Mesenchymal stem cell (in vitro differentiated cells and primary cell): ENCODE measurements around the gene EYA4.

ENCODE experiments used
- DNase-seq: peaks from one replicate; pipeline ENCODE4 v3.0.0-alpha.2; 2013
- H2AFZ ChIP-seq: one replicate; pipeline ENCODE4 v1.6.1; 2013; ENCODE audit warnings: low read depth, mild to moderate bottlenecking, control low read depth, inconsistent platforms, low read length, moderate library complexity
- H2AK5ac ChIP-seq: 2 replicates; pipeline ENCODE4 v1.6.1; 2013; ENCODE audit warnings: low read length, moderate library complexity, mild to moderate bottlenecking, inconsistent platforms; ENCODE audit not compliant: severe bottlenecking
- H2BK120ac ChIP-seq: one replicate; pipeline ENCODE4 v1.6.1; 2013; ENCODE audit warnings: low read depth, mild to moderate bottlenecking, inconsistent platforms, low read length, moderate library complexity
- H2BK12ac ChIP-seq, 2 experiments: one replicate each; pipeline ENCODE4 v1.6.1; 2013; ENCODE audit warnings: inconsistent platforms in 2 of 2, low read length in 2 of 2, mild to moderate bottlenecking in 2 of 2, moderate library complexity in 2 of 2, control low read depth in 1 of 2
- H2BK15ac ChIP-seq: one replicate; pipeline ENCODE4 v1.6.1; 2013; ENCODE audit warnings: mild to moderate bottlenecking, low read depth, inconsistent platforms; ENCODE audit not compliant: poor library complexity, severe bottlenecking
- H2BK5ac ChIP-seq: 2 replicates; pipeline ENCODE4 v1.6.1; 2013; ENCODE audit warnings: low read depth, mild to moderate bottlenecking, low read length, control low read depth, inconsistent platforms; ENCODE audit not compliant: poor library complexity, severe bottlenecking
- H3K14ac ChIP-seq, 2 experiments: one replicate each; pipeline ENCODE4 v1.6.1; 2013; ENCODE audit warnings: inconsistent platforms in 2 of 2, low read length in 2 of 2, control low read depth in 1 of 2, mild to moderate bottlenecking in 1 of 2, moderate library complexity in 1 of 2
- H3K18ac ChIP-seq, 2 experiments: one replicate each; pipeline ENCODE4 v1.6.1; 2013; ENCODE audit warnings: inconsistent platforms in 2 of 2, low read length in 2 of 2, control low read depth in 1 of 2, low read depth in 1 of 2, mild to moderate bottlenecking in 1 of 2
- H3K23ac ChIP-seq, 2 experiments: one replicate each; pipeline ENCODE4 v1.6.1; 2013; ENCODE audit warnings: inconsistent platforms in 2 of 2, low read length in 2 of 2, mild to moderate bottlenecking in 2 of 2, moderate library complexity in 2 of 2, control low read depth in 1 of 2
- H3K27ac ChIP-seq: 2 replicates; pipeline ENCODE4 v1.5.1; 2013; ENCODE audit warnings: mild to moderate bottlenecking, moderate library complexity, low read length, control low read depth, inconsistent platforms; ENCODE audit not compliant: poor library complexity, severe bottlenecking
- H3K27me3 ChIP-seq, 2 experiments: 2 replicates each; pipeline versions ENCODE4 v1.6.1 to v1.7.0; 2013; ENCODE audit warnings: low read length in 2 of 2, mild to moderate bottlenecking in 2 of 2, moderate library complexity in 2 of 2, control low read depth in 1 of 2, inconsistent platforms in 1 of 2; ENCODE audit not compliant: control insufficient read depth in 1 of 2, insufficient read depth in 1 of 2
- H3K36me3 ChIP-seq, 2 experiments: 2 replicates each; pipeline versions ENCODE4 v1.6.1 to v1.7.0; 2013; ENCODE audit warnings: low read length in 2 of 2, control low read depth in 1 of 2, inconsistent platforms in 1 of 2, low read depth in 1 of 2, mild to moderate bottlenecking in 1 of 2; ENCODE audit not compliant: insufficient read depth in 2 of 2, control insufficient read depth in 1 of 2
- H3K4ac ChIP-seq, 2 experiments: one replicate each; pipeline ENCODE4 v1.6.1; 2013; ENCODE audit warnings: inconsistent platforms in 2 of 2, low read length in 2 of 2, mild to moderate bottlenecking in 2 of 2, moderate library complexity in 2 of 2, control low read depth in 1 of 2, low read depth in 1 of 2
- H3K4me1 ChIP-seq: 2 replicates; pipeline ENCODE4 v1.6.1; 2013; ENCODE audit warnings: low read depth, low read length, control low read depth; ENCODE audit not compliant: control insufficient read depth, insufficient read depth
- H3K4me2 ChIP-seq: 2 replicates; pipeline ENCODE4 v1.6.1; 2013; ENCODE audit warnings: low read length, mild to moderate bottlenecking, inconsistent platforms; ENCODE audit not compliant: poor library complexity, severe bottlenecking
- H3K4me3 ChIP-seq, 2 experiments: 2 replicates each; pipeline versions ENCODE4 v1.5.1 to v1.7.0; 2013; ENCODE audit warnings: low read length in 2 of 2, mild to moderate bottlenecking in 2 of 2, control low read depth in 1 of 2, low read depth in 1 of 2; ENCODE audit not compliant: insufficient read depth in 1 of 2
- H3K79me1 ChIP-seq: replicated peaks from 2 replicates; pipeline ENCODE4 v1.6.1; 2013; ENCODE audit warnings: mild to moderate bottlenecking, control low read depth, low read length, inconsistent platforms; ENCODE audit not compliant: poor library complexity, severe bottlenecking
- H3K9ac ChIP-seq: 2 replicates; pipeline ENCODE4 v1.7.0; 2013; ENCODE audit warnings: mild to moderate bottlenecking, low read length, moderate library complexity
- H3K9me3 ChIP-seq: 2 replicates; pipeline ENCODE4 v1.7.0; 2013; ENCODE audit warnings: mild to moderate bottlenecking, low read length; ENCODE audit not compliant: control insufficient read depth
- H4K8ac ChIP-seq: one replicate; pipeline ENCODE4 v1.6.1; 2013; ENCODE audit warnings: inconsistent platforms, mild to moderate bottlenecking, low read length, moderate library complexity
- H4K91ac ChIP-seq: one replicate; pipeline ENCODE4 v1.6.1; 2013; ENCODE audit warnings: mild to moderate bottlenecking, low read length, inconsistent platforms
- WGBS: methylation state at CpG from one replicate; pipeline ENCODE4 v1.1.7; 2013; ENCODE audit warnings: mixed read lengths; 5-methylcytosine and 5-hydroxymethylcytosine counted together

Gene EYA4

DNA sequence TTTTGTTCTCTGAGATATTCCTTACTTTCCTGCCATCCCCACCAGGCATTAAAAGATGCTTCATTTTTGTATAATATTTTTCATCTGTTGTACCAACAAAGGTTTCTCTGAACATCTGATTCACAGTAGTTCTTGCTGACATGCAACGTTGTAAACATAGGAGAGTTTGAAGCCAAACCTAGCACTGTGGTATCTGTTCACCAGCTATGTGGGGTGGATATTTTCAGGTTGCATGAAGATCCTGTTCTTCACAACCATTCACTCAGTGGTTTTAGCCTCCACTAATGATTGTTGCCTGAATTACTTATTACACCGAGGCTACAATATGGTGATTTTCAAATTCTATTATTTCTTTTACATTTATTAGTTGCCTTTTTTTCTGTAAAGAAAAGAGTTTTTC is 56.5 kb downstream of the EYA4 start:
- Histone ChIP-seq H2AFZ (no peak overlapping the region), H3K4me3 (no peak overlapping the region), H2BK12ac (no peak overlapping the region), H3K27me3 (peaks cover 0 to 4% of the 10 kb centered on the region in 2 experiments), H3K36me3 (no peaks in the 10 kb centered on the region), H3K27ac (no peak overlapping the region), H3K23ac (no peak overlapping the region), H4K8ac (no peak overlapping the region), H3K4me1 (no peaks in the 10 kb centered on the region), H2BK5ac (no peak overlapping the region), H3K4ac (no peak overlapping the region), H2BK120ac (no peak overlapping the region), H2BK15ac (no peak overlapping the region), H3K9me3 (no peaks in the 10 kb centered on the region), H2AK5ac (no peak overlapping the region), H3K14ac (no peak overlapping the region), H3K18ac (no peak overlapping the region), H4K91ac (no peak overlapping the region), H3K9ac (no peak overlapping the region), H3K4me2 (no peak overlapping the region), H3K79me1 (no peaks in the 10 kb centered on the region)
- WGBS, result 78% methylated on average over 1 of the region's 2 CpGs
- no peak for DNase-seq

DNA sequence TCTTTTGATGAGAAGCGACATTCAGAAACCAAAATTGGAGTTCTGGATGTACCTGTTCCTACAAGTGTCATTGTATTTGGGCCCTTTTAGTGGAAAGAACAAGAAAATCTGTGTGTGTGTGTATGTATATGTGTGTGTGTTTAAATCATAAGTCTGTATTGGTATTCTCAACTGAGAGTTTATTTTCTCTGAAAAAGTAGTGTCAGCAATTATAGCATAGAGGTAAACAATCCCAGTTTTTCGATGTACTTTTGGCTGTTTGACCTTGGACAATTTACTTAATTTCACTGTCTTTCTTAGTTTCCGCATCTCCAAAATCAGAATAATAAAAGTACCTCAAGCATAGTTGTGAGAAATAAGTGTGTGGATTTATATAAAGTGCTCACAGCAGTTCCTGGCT is 57.2 kb downstream of the EYA4 start:
- Histone ChIP-seq H3K18ac (no peak overlapping the region), H3K9ac (no peak overlapping the region), H2BK5ac (no peak overlapping the region), H3K27me3 (peaks cover 0 to 4% of the 10 kb centered on the region in 2 experiments), H3K23ac (no peak overlapping the region), H3K4me3 (no peak overlapping the region), H3K9me3 (no peaks in the 10 kb centered on the region), H2BK15ac (no peak overlapping the region), H3K14ac (no peak overlapping the region), H2BK120ac (no peak overlapping the region), H3K27ac (no peak overlapping the region), H3K79me1 (no peaks in the 10 kb centered on the region), H3K4me2 (no peak overlapping the region), H4K91ac (no peak overlapping the region), H2AFZ (no peak overlapping the region), H3K4ac (no peak overlapping the region), H2BK12ac (no peak overlapping the region), H2AK5ac (no peak overlapping the region), H3K36me3 (no peaks in the 10 kb centered on the region), H4K8ac (no peak overlapping the region), H3K4me1 (no peaks in the 10 kb centered on the region)
- no peak for DNase-seq
- 100% methylated on average over 1 of the region's 3 CpGs for WGBS

DNA sequence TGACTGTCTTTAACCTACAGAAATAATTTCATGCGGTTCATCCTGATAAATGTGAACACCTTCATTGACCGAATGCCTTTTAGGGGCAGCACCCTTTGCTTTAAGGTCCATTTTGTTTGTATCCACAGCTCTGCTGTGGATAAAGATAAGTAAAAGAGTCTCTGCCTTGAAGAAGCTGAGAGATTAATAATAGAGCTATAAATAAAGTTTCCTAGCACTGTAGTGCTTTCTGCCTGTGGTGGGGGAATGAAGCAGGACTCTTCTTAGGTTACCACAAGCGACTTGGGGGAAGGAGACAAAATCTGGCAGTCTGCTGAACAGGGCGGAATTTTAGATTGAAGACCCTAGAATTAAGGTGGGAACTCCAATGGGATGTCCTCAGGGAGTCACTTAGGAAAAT is 57.6 kb downstream of the EYA4 start:
- Histone ChIP-seq H3K4me3 (no peak overlapping the region), H3K14ac (no peak overlapping the region), H3K27me3 (peaks cover 0 to 4% of the 10 kb centered on the region in 2 experiments), H3K18ac (no peak overlapping the region), H3K9me3 (no peaks in the 10 kb centered on the region), H4K8ac (no peak overlapping the region), H3K4me1 (no peaks in the 10 kb centered on the region), H3K9ac (no peak overlapping the region), H4K91ac (no peak overlapping the region), H3K23ac (no peak overlapping the region), H3K27ac (no peak overlapping the region), H2BK12ac (no peak overlapping the region), H3K79me1 (no peaks in the 10 kb centered on the region), H3K4me2 (no peak overlapping the region), H2AK5ac (no peak overlapping the region), H2BK120ac (no peak overlapping the region), H3K36me3 (no peaks in the 10 kb centered on the region), H2BK5ac (no peak overlapping the region), H2BK15ac (no peak overlapping the region), H2AFZ (no peak overlapping the region), H3K4ac (no peak overlapping the region)
- no peak for DNase-seq
- 90% methylated on average over 4 of the region's 4 CpGs for WGBS

DNA sequence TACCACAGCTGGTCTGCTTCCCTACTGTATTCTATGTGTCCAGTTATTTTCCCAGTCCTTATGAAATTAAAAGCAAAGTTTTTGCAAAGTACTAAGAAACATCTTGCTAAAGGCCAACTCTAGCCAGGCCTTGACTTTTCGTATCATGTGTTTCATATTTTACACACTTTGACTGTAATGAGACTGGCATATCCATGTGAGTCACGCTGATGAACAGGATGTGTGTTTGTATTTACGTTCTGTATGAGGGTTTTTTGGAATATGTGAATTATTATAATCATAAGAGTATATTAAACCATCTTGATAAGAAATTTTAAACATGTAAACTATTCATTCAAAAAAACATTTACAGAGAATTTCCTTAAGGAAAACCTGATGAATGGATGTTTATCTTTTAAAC is 59.7 kb downstream of the EYA4 start:
- H3K18ac ChIP-seq, result no peak overlapping the region
- no peak overlapping the region for H2BK5ac ChIP-seq
- H3K4ac ChIP-seq, result no peak overlapping the region
- H3K4me3 ChIP-seq, result no peak overlapping the region
- no peaks in the 10 kb centered on the region for H3K36me3 ChIP-seq
- no peaks in the 10 kb centered on the region for H3K4me1 ChIP-seq
- H2AK5ac ChIP-seq, result no peak overlapping the region
- H3K27me3 ChIP-seq, result peaks cover 4% of the 10 kb centered on the region in 2 experiments
- no peak overlapping the region for H3K14ac ChIP-seq
- no peak overlapping the region for H3K9ac ChIP-seq
- H3K23ac ChIP-seq, result no peak overlapping the region
- H2BK12ac ChIP-seq, result no peak overlapping the region
- no peak for DNase-seq
- H2BK120ac ChIP-seq, result no peak overlapping the region
- no peak overlapping the region for H4K8ac ChIP-seq
- WGBS, result 100% methylated on average over 1 of the region's 3 CpGs
- no peak overlapping the region for H2BK15ac ChIP-seq
- H3K79me1 ChIP-seq, result no peaks in the 10 kb centered on the region
- H3K9me3 ChIP-seq, result no peaks in the 10 kb centered on the region
- H2AFZ ChIP-seq, result no peak overlapping the region
- no peak overlapping the region for H3K4me2 ChIP-seq
- no peak overlapping the region for H3K27ac ChIP-seq
- H4K91ac ChIP-seq, result no peak overlapping the region
